ENCODE results near the gene SLC25A10.

The SLC25A10 gene

GRCh38 chr17:81690066-81690465 lies 22.0 kb upstream of the SLC25A10 start:
- TF ChIP-seq CTCF (IDR thresholded peaks at IDR 0.05): no peak

GRCh38 chr17:81690549-81690948 lies 21.5 kb upstream of the SLC25A10 start:
- no peak for TF ChIP-seq CTCF (IDR thresholded peaks at IDR 0.05)

- TF ChIP-seq CTCF (IDR thresholded peaks at IDR 0.05): no peak
These were observed 20.9 kb upstream of the SLC25A10 start for GRCh38 chr17:81691196-81691595.

- TF ChIP-seq CTCF (IDR thresholded peaks at IDR 0.05): no peak
These were observed 20.5 kb upstream of the SLC25A10 start for GRCh38 chr17:81691608-81692007.

- no peak; the same call in 1 of the 2 replicates for TF ChIP-seq CTCF (IDR thresholded peaks at IDR 0.05)
These were observed 18.4 kb upstream of the SLC25A10 start for GRCh38 chr17:81693509-81694210.

- no peak for TF ChIP-seq CTCF (IDR thresholded peaks at IDR 0.05)
These were observed 17.3 kb upstream of the SLC25A10 start for GRCh38 chr17:81694810-81695209.

- no peak for TF ChIP-seq CTCF (IDR thresholded peaks at IDR 0.05)
These were observed 16.9 kb upstream of the SLC25A10 start for GRCh38 chr17:81695211-81695610.

GRCh38 chr17:81695801-81696200 lies 16.3 kb upstream of the SLC25A10 start:
- TF ChIP-seq CTCF (IDR thresholded peaks at IDR 0.05): no peak
